ENCODE measurements around the gene POU2F3. TPM values are rescaled to one million over a fixed set of nuclear protein-coding genes. Genes with fewer than 3 reads are reported as not detected.

The POU2F3 gene
- total RNA-seq, 2 donors from 2014 or later = 0.77 to 1.5 TPM

GRCh38 chr11:120215634-120216033 lies 24.3 kb upstream of the POU2F3 start:
- no peak overlapping the region for H3K4me3 ChIP-seq
- TF ChIP-seq CTCF (IDR thresholded peaks at IDR 0.05) = no peak
- DNase-seq = no peak
- no peaks in the 10 kb centered on the region for H3K9me3 ChIP-seq
- H3K27me3 ChIP-seq = no peaks in the 10 kb centered on the region
- H3K27ac ChIP-seq = no peak overlapping the region
- H3K36me3 ChIP-seq = no peaks in the 10 kb centered on the region
- no peak overlapping the region for H3K9ac ChIP-seq (ENCODE audit: low read depth in 2 of 2, low read length in 2 of 2)
- intact Hi-C loops (cut with DNase I) = no loop called here
- H3K4me1 ChIP-seq = peaks cover 5% of the 10 kb centered on the region

DNA sequence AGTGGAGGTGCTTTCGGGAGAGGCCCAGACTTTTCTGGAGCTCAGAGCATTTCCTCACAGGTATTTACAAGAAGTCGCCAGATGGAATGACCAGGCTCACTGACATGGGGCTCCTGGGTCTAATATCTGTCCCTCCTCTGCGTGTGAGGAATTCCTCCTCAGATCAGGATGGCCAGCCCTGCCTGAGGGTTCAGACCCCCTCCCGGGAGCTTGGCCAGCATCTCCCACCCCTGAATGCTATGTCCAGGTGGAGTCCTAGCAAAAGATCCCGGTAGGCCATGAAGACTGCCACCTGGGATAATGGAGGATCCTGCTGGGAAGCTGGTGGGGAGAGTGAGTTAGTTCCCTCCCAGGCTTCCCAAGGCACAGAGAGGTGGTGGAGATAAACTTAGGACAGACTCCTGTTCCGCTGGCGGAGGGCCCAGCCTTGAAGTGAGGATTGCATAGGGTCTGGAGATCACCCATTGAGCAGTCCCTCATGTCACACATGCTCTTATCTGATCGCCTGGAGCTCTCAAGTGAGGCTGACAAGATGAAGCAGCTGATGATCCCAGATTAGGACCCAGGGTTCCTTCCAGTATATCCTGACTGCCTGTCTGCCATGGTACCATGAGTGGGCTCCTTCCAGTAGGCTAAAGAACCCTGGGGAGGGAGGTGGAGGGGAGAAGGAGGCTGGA lies 23.4 kb upstream of the POU2F3 start:
- no peaks in the 10 kb centered on the region for H3K9me3 ChIP-seq
- H3K4me3 ChIP-seq = no peak overlapping the region
- TF ChIP-seq CTCF (IDR thresholded peaks at IDR 0.05) = no peak
- intact Hi-C loops (cut with DNase I) = no loop called here
- peak overlapping the region in 1 of 2 donors; percentile 55 for H3K9ac ChIP-seq (ENCODE audit: low read depth in 2 of 2, low read length in 2 of 2)
- H3K27ac ChIP-seq = no peak overlapping the region
- H3K36me3 ChIP-seq = no peaks in the 10 kb centered on the region
- H3K4me1 ChIP-seq = peaks cover 5% of the 10 kb centered on the region
- H3K27me3 ChIP-seq = no peaks in the 10 kb centered on the region
- DNase-seq = no peak

DNA sequence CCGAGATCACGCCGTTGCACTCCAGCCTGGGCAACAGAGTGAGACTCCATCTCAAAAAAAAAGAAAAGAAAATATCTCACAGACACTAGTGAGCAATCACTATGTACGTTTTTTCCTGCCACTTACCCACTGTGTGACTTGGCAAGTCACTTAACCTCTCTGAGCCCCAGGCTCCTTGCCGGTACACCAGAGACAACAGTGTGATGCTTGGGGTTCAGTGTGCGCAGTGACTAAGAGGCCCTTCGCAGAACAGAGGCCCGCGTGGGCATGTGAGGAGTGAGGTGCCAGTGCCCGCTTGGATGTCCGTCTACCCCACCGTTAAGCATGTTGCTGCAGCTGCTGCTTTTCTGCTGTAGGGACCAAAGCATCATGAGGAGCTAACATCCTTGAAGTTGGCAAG lies 22.4 kb upstream of the POU2F3 start:
- Histone ChIP-seq H3K27me3 (no peaks in the 10 kb centered on the region), H3K4me3 (no peak overlapping the region), H3K9ac (ENCODE audit: low read depth in 2 of 2, low read length in 2 of 2) (peak overlapping the region; percentile 7 to 27), H3K27ac (peak overlapping the region; percentile 44), H3K4me1 (peaks cover 5% of the 10 kb centered on the region), H3K36me3 (no peaks in the 10 kb centered on the region), H3K9me3 (no peaks in the 10 kb centered on the region)
- DNase-seq = no peak
- no peak for TF ChIP-seq CTCF (IDR thresholded peaks at IDR 0.05)
- intact Hi-C loops (cut with DNase I) = no loop called here

DNA sequence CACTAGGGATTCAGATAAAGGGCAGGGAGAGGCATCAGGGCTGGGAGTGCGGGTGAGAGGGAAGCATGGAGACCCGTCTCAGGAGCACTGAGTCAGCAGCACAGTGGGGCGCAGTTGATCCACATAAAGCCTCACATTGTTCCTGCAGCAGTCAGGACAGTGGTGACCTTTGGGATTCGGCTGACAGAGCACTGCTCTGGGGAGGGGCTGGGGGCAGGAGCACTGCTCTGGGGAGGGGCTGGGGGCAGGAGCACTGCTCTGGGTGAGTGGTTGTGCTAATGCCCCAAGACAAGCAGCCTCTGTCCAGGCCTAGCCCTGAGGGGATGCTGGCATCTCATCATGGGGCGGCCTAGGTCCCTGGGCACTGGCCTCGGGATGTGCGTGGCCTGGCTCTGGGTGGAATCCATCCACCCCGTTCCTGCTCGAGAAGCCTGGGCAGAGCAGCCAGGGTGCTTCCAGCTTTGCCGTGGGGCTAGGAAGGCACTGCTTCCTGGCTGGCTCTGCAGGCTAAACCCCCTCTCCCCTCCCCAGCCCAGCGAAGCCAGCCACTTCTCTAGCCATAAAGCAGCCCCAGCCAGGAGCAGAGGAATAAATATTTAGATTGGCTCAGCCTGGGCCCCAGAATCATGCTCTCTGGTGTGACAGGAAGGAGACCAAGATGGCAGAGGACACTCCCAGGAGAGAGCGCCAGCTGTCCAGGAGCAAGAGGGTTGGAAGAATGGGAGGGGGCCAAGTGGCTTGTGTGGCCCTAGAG lies 21.8 kb upstream of the POU2F3 start:
- H3K9ac ChIP-seq (ENCODE audit: low read depth in 2 of 2, low read length in 2 of 2) = peak overlapping the region; percentile 7 to 27
- no peak for TF ChIP-seq CTCF (IDR thresholded peaks at IDR 0.05)
- H3K36me3 ChIP-seq = no peaks in the 10 kb centered on the region
- no peak overlapping the region for H3K4me3 ChIP-seq
- H3K27ac ChIP-seq = peak overlapping the region; percentile 44
- no peak for DNase-seq
- H3K27me3 ChIP-seq = no peaks in the 10 kb centered on the region
- H3K4me1 ChIP-seq = peaks cover 5% of the 10 kb centered on the region
- no peaks in the 10 kb centered on the region for H3K9me3 ChIP-seq
- intact Hi-C loops (cut with DNase I) = no loop called here

DNA sequence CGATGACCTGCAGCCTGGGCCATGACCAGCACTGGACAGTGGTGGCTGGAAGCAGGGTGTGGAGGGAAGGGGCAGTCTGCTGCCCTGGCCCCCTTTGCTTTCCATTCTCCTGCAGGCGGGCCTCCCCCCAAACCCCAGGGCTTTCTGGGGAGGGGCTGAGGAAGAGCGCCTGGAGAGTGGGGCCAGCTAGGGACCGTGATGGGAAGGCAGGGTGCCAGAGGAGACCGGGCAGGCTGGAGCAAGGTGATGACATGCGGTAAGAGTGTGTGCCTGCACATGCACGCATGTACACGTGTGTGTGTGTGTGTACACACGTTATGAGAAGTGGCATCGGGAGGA lies 21.3 kb upstream of the POU2F3 start:
- Histone ChIP-seq H3K9ac (ENCODE audit: low read depth in 2 of 2, low read length in 2 of 2) (no peak overlapping the region), H3K27ac (peak overlapping the region; percentile 44), H3K4me3 (no peak overlapping the region), H3K9me3 (no peaks in the 10 kb centered on the region), H3K36me3 (no peaks in the 10 kb centered on the region), H3K27me3 (no peaks in the 10 kb centered on the region), H3K4me1 (peaks cover 1% of the 10 kb centered on the region)
- TF ChIP-seq CTCF (IDR thresholded peaks at IDR 0.05) = no peak
- intact Hi-C loops (cut with DNase I) = no loop called here
- no peak for DNase-seq
